SK-N-SH (cell line): Measurements from ENCODE around the gene DPEP1. TPM values are rescaled to one million over a fixed set of nuclear protein-coding genes. Genes with fewer than 3 reads are reported as not detected.

Experiments
- CTCF ChIA-PET: fragments of 300-600, 350-600 bp; formaldehyde crosslinking; extraction: SDS; loops from one replicate; lab custom pipeline; 2021; lab: Yijun Ruan, JAX
- POLR2A ChIA-PET: fragments of 350-600 bp; sonication (Branson Sonifier 250); formaldehyde crosslinking; extraction: SDS; loops from one replicate; lab custom pipeline; 2020; ENCODE audit warnings: antibody characterized with exemption, inconsistent platforms; lab: Yijun Ruan, JAX
- DNase-seq: peaks from one replicate; pipeline ENCODE4 v3.0.0; 2012
- H2AFZ ChIP-seq: fragments of 200-600 bp; sonication (generic); 2 replicates; pipeline ENCODE4 v1.8.1; 2016; ENCODE audit warnings: antibody characterized with exemption, mild to moderate bottlenecking, low read depth
- H3F3A ChIP-seq: fragments of 200-600 bp; sonication (generic); replicated peaks from 2 replicates; pipeline ENCODE3; 2016; ENCODE audit warnings: antibody characterized with exemption, mild to moderate bottlenecking; ENCODE audit not compliant: insufficient read depth
- H3K27ac ChIP-seq, 2 experiments: fragments of 200-500 bp in 1 of 2; fragments of 200-600 bp in 1 of 2; sonication (Bioruptor generic) in 1 of 2; sonication (generic), shearing (Covaris generic) in 1 of 2; 2 replicates each; pipeline versions ENCODE4 v1.5.1 to v1.6.1; 2014 to 2016; ENCODE audit warnings: low read depth in 2 of 2, inconsistent platforms in 1 of 2, low read length in 1 of 2, mild to moderate bottlenecking in 1 of 2, mixed read lengths in 1 of 2
- H3K27me3 ChIP-seq: fragments of 200-600 bp; sonication (generic), shearing (Covaris generic); 2 replicates; pipeline ENCODE4 v1.6.1; 2016; ENCODE audit warnings: mixed run types; ENCODE audit not compliant: insufficient read depth
- H3K36me3 ChIP-seq, 2 experiments: fragments of 200-500 bp in 1 of 2; fragments of 200-600 bp in 1 of 2; sonication (Bioruptor generic) in 1 of 2; sonication (generic) in 1 of 2; replicated peaks in 1 of 2; 2 replicates each; pipeline versions ENCODE3 to v1.5.1; 2014 to 2016; ENCODE audit warnings: low read length in 1 of 2, mild to moderate bottlenecking in 1 of 2; ENCODE audit not compliant: insufficient read depth in 2 of 2, control insufficient read depth in 1 of 2
- H3K4me1 ChIP-seq, 2 experiments: fragments of 200-500 bp in 1 of 2; fragments of 200-600 bp in 1 of 2; sonication (Bioruptor generic) in 1 of 2; sonication (generic), shearing (Covaris generic) in 1 of 2; 2 replicates each; pipeline versions ENCODE4 v1.5.1 to v1.6.1; 2014 to 2016; ENCODE audit warnings: low read depth in 1 of 2, low read length in 1 of 2, mixed run types in 1 of 2; ENCODE audit not compliant: insufficient read depth in 2 of 2, control insufficient read depth in 1 of 2
- H3K4me2 ChIP-seq: fragments of 200-600 bp; sonication (generic), shearing (Covaris generic); 2 replicates; pipeline ENCODE4 v1.6.1; 2017; ENCODE audit warnings: mixed run types
- H3K4me3 ChIP-seq, 2 experiments: fragments of 200-500 bp in 1 of 2; fragments of 200-600 bp in 1 of 2; sonication (Bioruptor generic) in 1 of 2; sonication (generic), shearing (Covaris generic) in 1 of 2; 2 replicates each; pipeline versions ENCODE4 v1.5.1 to v1.8.1; 2014 to 2016; ENCODE audit warnings: low read depth in 2 of 2, inconsistent platforms in 1 of 2, low read length in 1 of 2, mild to moderate bottlenecking in 1 of 2, mixed read lengths in 1 of 2, moderate library complexity in 1 of 2
- H3K79me2 ChIP-seq: fragments of 200-600 bp; sonication (generic); 2 replicates; pipeline ENCODE4 v1.8.1; 2017; ENCODE audit warnings: mild to moderate bottlenecking; ENCODE audit not compliant: insufficient read depth
- H3K9ac ChIP-seq: fragments of 200-600 bp; sonication (generic); 2 replicates; pipeline ENCODE4 v1.6.1; 2017; ENCODE audit warnings: mixed run types
- H3K9me2 ChIP-seq: fragments of 200-600 bp; sonication (generic); 2 replicates; pipeline ENCODE4 v1.6.1; 2017; ENCODE audit warnings: mixed run types
- H3K9me3 ChIP-seq: fragments of 200-600 bp; sonication (generic); 2 replicates; pipeline ENCODE4 v1.6.1; 2017; ENCODE audit warnings: mixed run types, mild to moderate bottlenecking, moderate library complexity
- H4K20me1 ChIP-seq: fragments of 200-600 bp; sonication (generic); 2 replicates; pipeline ENCODE4 v1.6.1; 2017; ENCODE audit warnings: mild to moderate bottlenecking, mixed run types; ENCODE audit not compliant: insufficient read depth
- EZH2phosphoT487 ChIP-seq: fragments of 200-600 bp; sonication (generic); IDR thresholded peaks from 2 replicates; pipeline ENCODE4 v1.6.1; 2017; ENCODE audit warnings: low read depth, mixed run types, mild to moderate bottlenecking, antibody characterized with exemption, moderate library complexity, borderline replicate concordance
- FOXJ3 ChIP-seq: sonication (generic); formaldehyde crosslinking; IDR thresholded peaks from 2 replicates; pipeline ENCODE4 v1.5.1; 2020; ENCODE audit warnings: mild to moderate bottlenecking, missing genetic modification reagents
- MEF2A ChIP-seq: IDR thresholded peaks from 2 replicates; pipeline ENCODE4 v1.4.0; 2012; ENCODE audit warnings: low read depth, borderline replicate concordance
- NFIC ChIP-seq: IDR thresholded peaks from 2 replicates; pipeline ENCODE4 v1.4.0; 2012; ENCODE audit warnings: borderline replicate concordance
- RFX5 ChIP-seq: IDR thresholded peaks from 2 replicates; pipeline ENCODE4 v1.6.1; 2012; ENCODE audit warnings: mild to moderate bottlenecking, improper control_type of control experiment, low read length
- RXRA ChIP-seq: IDR thresholded peaks from 2 replicates; pipeline ENCODE4 v1.4.0; 2012; ENCODE audit warnings: low read depth, mild to moderate bottlenecking, borderline replicate concordance
- SMC3 ChIP-seq: IDR thresholded peaks from 2 replicates; pipeline ENCODE4 v1.6.1; 2012; ENCODE audit warnings: low read depth, low read length, improper control_type of control experiment
- TAF1 ChIP-seq: IDR thresholded peaks from 2 replicates; pipeline ENCODE4 v1.6.1; 2012; ENCODE audit warnings: low read depth, mild to moderate bottlenecking, low read length, moderate library complexity, borderline replicate concordance
- TCF12 ChIP-seq: IDR thresholded peaks from 2 replicates; pipeline ENCODE4 v1.4.0; 2012
- USF1 ChIP-seq: IDR thresholded peaks from 2 replicates; pipeline ENCODE4 v1.4.0; 2012; ENCODE audit warnings: low read depth, borderline replicate concordance
- YY1 ChIP-seq: IDR thresholded peaks from 2 replicates; pipeline ENCODE4 v1.4.0; 2012; ENCODE audit warnings: low read depth, mild to moderate bottlenecking
- ZBTB33 ChIP-seq: IDR thresholded peaks from 2 replicates; pipeline ENCODE4 v1.4.0; 2012; ENCODE audit warnings: low read depth, borderline replicate concordance
- WGBS: methylation state at CpG from one replicate; pipeline ENCODE4 v1.1.6; 2017; ENCODE audit warnings: low lambda C conversion rate; 5-methylcytosine and 5-hydroxymethylcytosine counted together
- polyA plus RNA-seq, 3 experiments: library from polyadenylated mRNA; depleted of rRNA; stranded (reverse); fragments of >200 nt; gene quantifications; 2 replicates each; pipeline ENCODE4 v1.2.3, GENCODE V29; 2012
- TF ChIP-seq, protein P1 (sequence below): IDR thresholded peaks from 2 replicates; pipeline ENCODE4 v1.4.0; 2012; ENCODE audit warnings: low read depth
- TF ChIP-seq, protein P2 (sequence below): IDR thresholded peaks from 2 replicates; pipeline ENCODE4 v1.6.1; 2012; ENCODE audit warnings: mild to moderate bottlenecking, low read depth, low read length, moderate library complexity

DPEP1 gene
- polyA plus RNA-seq, 1 of the 3 experiments (the other 2 are of a cell fraction): 0.05 TPM

GRCh38 chr16:89615176-89615575, 1.7 kb downstream of the DPEP1 start:
- no peak overlapping the region for H3K27ac ChIP-seq
- 56% methylated on average over 8 of the region's 13 CpGs for WGBS
- H4K20me1 ChIP-seq: no peaks in the 10 kb centered on the region
- no peaks in the 10 kb centered on the region for H3K9me3 ChIP-seq
- DNase-seq: no peak
- H3K4me1 ChIP-seq: no peaks in the 10 kb centered on the region; a peak in 1 of 4 replicates
- H3K9ac ChIP-seq: no peak overlapping the region
- TF ChIP-seq USF1 (no peak), FOXJ3 (CRISPR knock-in tag) (no peak), TCF12 (no peak), EZH2phosphoT487 (no peak), RXRA (no peak), SMC3 (no peak), NFIC (no peak), RFX5 (no peak), MEF2A (no peak), ZBTB33 (no peak), YY1 (no peak), TAF1 (no peak)
- TF ChIP-seq, protein P1, sequence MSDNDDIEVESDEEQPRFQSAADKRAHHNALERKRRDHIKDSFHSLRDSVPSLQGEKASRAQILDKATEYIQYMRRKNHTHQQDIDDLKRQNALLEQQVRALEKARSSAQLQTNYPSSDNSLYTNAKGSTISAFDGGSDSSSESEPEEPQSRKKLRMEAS: no peak
- TF ChIP-seq, protein P2, sequence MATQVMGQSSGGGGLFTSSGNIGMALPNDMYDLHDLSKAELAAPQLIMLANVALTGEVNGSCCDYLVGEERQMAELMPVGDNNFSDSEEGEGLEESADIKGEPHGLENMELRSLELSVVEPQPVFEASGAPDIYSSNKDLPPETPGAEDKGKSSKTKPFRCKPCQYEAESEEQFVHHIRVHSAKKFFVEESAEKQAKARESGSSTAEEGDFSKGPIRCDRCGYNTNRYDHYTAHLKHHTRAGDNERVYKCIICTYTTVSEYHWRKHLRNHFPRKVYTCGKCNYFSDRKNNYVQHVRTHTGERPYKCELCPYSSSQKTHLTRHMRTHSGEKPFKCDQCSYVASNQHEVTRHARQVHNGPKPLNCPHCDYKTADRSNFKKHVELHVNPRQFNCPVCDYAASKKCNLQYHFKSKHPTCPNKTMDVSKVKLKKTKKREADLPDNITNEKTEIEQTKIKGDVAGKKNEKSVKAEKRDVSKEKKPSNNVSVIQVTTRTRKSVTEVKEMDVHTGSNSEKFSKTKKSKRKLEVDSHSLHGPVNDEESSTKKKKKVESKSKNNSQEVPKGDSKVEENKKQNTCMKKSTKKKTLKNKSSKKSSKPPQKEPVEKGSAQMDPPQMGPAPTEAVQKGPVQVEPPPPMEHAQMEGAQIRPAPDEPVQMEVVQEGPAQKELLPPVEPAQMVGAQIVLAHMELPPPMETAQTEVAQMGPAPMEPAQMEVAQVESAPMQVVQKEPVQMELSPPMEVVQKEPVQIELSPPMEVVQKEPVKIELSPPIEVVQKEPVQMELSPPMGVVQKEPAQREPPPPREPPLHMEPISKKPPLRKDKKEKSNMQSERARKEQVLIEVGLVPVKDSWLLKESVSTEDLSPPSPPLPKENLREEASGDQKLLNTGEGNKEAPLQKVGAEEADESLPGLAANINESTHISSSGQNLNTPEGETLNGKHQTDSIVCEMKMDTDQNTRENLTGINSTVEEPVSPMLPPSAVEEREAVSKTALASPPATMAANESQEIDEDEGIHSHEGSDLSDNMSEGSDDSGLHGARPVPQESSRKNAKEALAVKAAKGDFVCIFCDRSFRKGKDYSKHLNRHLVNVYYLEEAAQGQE: no peak
- H3K9me2 ChIP-seq: no peaks in the 10 kb centered on the region
- no peaks in the 10 kb centered on the region for H3K79me2 ChIP-seq
- peaks cover 9% of the 10 kb centered on the region for H3F3A ChIP-seq
- no peak overlapping the region for H2AFZ ChIP-seq
- ChIA-PET POLR2A (interaction anchor here (0.7 kb wide), 1 partner anchor 27 kb away, joined by 3 read pairs; no protein-coding TSS in a partner anchor), CTCF (interaction anchor here (0.7 to 6.3 kb wide), 23 partner anchors 8 to 295 kb away, joined by 3 to 44 read pairs (median 6); partner anchors contain the start of genes CHMP1A and SPATA33)
- no peak overlapping the region for H3K4me2 ChIP-seq
- no peaks in the 10 kb centered on the region for H3K36me3 ChIP-seq
- H3K27me3 ChIP-seq: no peaks in the 10 kb centered on the region
- no peak overlapping the region for H3K4me3 ChIP-seq
